Measurements from ENCODE around the gene LONP1. TPM values are rescaled to one million over a fixed set of nuclear protein-coding genes. Genes with fewer than 3 reads are reported as not detected.
A peak's percentile ranks its signal among the peaks of the same experiment; 100 is the strongest.

LONP1 gene
- total and polyA plus RNA-seq, 4 donors: 32.3 to 83.9 (median 57.5) TPM

DNA sequence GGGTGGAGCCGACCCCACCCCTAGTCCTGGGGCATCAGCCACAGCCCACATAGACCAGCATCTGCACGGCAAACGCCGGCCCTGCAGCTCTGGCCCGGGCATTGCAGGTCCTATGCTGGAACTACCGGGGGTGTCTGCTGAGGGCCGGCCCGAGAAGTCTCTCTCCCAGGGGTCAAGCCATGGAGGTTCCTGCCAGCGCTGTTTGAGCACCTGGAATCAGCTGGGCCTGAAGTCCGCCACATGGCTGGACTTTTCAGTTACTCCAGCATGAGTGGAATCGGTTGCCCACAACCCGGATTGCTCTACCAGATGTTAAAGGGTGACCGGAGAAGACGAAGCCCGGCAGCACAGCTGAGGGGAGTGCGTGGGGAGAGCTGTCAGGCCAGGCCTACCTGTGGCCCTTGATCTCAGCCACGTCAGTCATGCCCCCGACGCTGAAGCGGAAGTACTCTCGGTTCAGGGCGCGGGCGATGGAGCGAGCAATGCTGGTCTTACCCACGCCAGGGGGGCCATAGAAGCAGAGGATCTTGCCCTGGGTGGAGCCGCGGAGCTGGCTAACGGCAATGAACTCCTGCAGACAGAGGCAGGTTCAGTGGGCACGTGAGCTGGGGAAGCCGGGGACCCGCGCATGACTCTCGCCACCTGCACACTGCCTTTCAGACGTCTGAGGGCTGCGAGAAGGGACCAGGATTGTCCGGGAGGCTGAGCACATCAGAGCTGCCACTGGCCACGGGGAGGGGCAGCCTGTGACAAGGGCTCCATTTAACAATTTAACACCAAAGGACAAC lies 21.1 kb downstream of the LONP1 start:
- Histone ChIP-seq H3K36me3 (ENCODE audit: control insufficient read depth in 4 of 4, insufficient read depth in 3 of 4, low read depth in 1 of 4, low read length in 3 of 4) (peaks cover 19 to 57% (median 25%) of the 10 kb centered on the region in 4 donors), H3K4me3 (ENCODE audit: low read depth in 1 of 3, low read length in 3 of 3) (no peak overlapping the region), H3K4me1 (ENCODE audit: control insufficient read depth in 4 of 4, insufficient read depth in 4 of 4, low read length in 3 of 4) (no peaks in the 10 kb centered on the region), H3K27ac (ENCODE audit: low read depth in 1 of 2, low read length in 2 of 2) (no peak overlapping the region), H3K9me3 (ENCODE audit: control insufficient read depth in 4 of 4, low read length in 3 of 4) (no peaks in the 10 kb centered on the region), H3K9ac (ENCODE audit: low read depth in 1 of 2, low read length in 2 of 2) (no peak overlapping the region), H3K27me3 (ENCODE audit: control insufficient read depth in 4 of 4, insufficient read depth in 4 of 4, low read length in 3 of 4) (no peaks in the 10 kb centered on the region)
- TF ChIP-seq RXRA (IDR thresholded peaks at IDR 0.05): no peak
- no peak for TF ChIP-seq GABPA (IDR thresholded peaks at IDR 0.05 in 1 of 2, conservative IDR thresholded peaks at IDR 0.05 in 1 of 2)
- no peak for TF ChIP-seq RAD21 (IDR thresholded peaks at IDR 0.05)
- no peak for TF ChIP-seq FOXA2 (IDR thresholded peaks at IDR 0.05)
- TF ChIP-seq SP1 (IDR thresholded peaks at IDR 0.05): no peak
- no peak for TF ChIP-seq NR2F2 (IDR thresholded peaks at IDR 0.05)
- no peak for TF ChIP-seq REST (IDR thresholded peaks at IDR 0.05)
- TF ChIP-seq HNF4A (conservative IDR thresholded peaks at IDR 0.05): no peak
- no peak for TF ChIP-seq MAX (IDR thresholded peaks at IDR 0.05)
- WGBS: 95% methylated on average over 38 of the region's 38 CpGs
- DNase-seq (ENCODE audit: low spot score): peak; percentile 29

GRCh38 chr19:5697890-5698634 lies 21.9 kb downstream of the LONP1 start:
- Histone ChIP-seq H3K9ac (ENCODE audit: low read depth in 1 of 2, low read length in 2 of 2) (no peak overlapping the region), H3K27me3 (ENCODE audit: control insufficient read depth in 4 of 4, insufficient read depth in 4 of 4, low read length in 3 of 4) (no peaks in the 10 kb centered on the region), H3K4me3 (ENCODE audit: low read depth in 1 of 3, low read length in 3 of 3) (no peak overlapping the region), H3K9me3 (ENCODE audit: control insufficient read depth in 4 of 4, low read length in 3 of 4) (no peaks in the 10 kb centered on the region), H3K36me3 (ENCODE audit: control insufficient read depth in 4 of 4, insufficient read depth in 3 of 4, low read depth in 1 of 4, low read length in 3 of 4) (peaks cover 11 to 57% (median 22%) of the 10 kb centered on the region in 4 donors), H3K4me1 (ENCODE audit: control insufficient read depth in 4 of 4, insufficient read depth in 4 of 4, low read length in 3 of 4) (no peaks in the 10 kb centered on the region), H3K27ac (ENCODE audit: low read depth in 1 of 2, low read length in 2 of 2) (no peak overlapping the region)
- no peak for DNase-seq (ENCODE audit: low spot score)
- 93% methylated on average over 30 of the region's 30 CpGs for WGBS
- TF ChIP-seq ZBTB33 (IDR thresholded peaks at IDR 0.05) (no peak), FOXA1 (IDR thresholded peaks at IDR 0.05) (no peak), REST (IDR thresholded peaks at IDR 0.05) (no peak), NR2F2 (IDR thresholded peaks at IDR 0.05) (no peak), TAF1 (conservative IDR thresholded peaks at IDR 0.05) (no peak), SP1 (IDR thresholded peaks at IDR 0.05) (no peak), JUND (IDR thresholded peaks at IDR 0.05) (no peak), RAD21 (IDR thresholded peaks at IDR 0.05) (no peak), HNF4A (conservative IDR thresholded peaks at IDR 0.05) (no peak), CTCF (IDR thresholded peaks at IDR 0.05; ENCODE audit: low read depth, low read length, missing input control) (no peak), EGR1 (IDR thresholded peaks at IDR 0.05; ENCODE audit: low read depth in 2 of 2) (no peak), MAX (IDR thresholded peaks at IDR 0.05) (no peak), RXRA (IDR thresholded peaks at IDR 0.05) (no peak), HNF4G (IDR thresholded peaks at IDR 0.05) (no peak), FOXA2 (IDR thresholded peaks at IDR 0.05) (no peak)

All from liver (tissue), 9 donors.